HEK293 (cell line): Measurements from ENCODE around the gene RCHY1.

Source experiments
- CTCF ChIP-seq: fragments of 450-650 bp; formaldehyde crosslinking; IDR thresholded peaks from 2 replicates; pipeline ENCODE4 v1.5.1; 2016; ENCODE audit warnings: missing biosample characterization, missing genetic modification characterization
- KLF10 ChIP-seq: fragments of 450-650 bp; IDR thresholded peaks from 2 replicates; pipeline ENCODE4 v1.5.1; 2018; ENCODE audit warnings: missing biosample characterization, mild to moderate bottlenecking, missing genetic modification characterization
- KLF17 ChIP-seq: fragments of 450-650 bp; formaldehyde crosslinking; IDR thresholded peaks from 2 replicates; pipeline ENCODE4 v1.5.1; 2016; ENCODE audit warnings: missing biosample characterization, missing genetic modification characterization
- ZFHX2 ChIP-seq: fragments of 450-650 bp; formaldehyde crosslinking; conservative IDR thresholded peaks from 2 replicates; pipeline ENCODE4 v1.5.1; 2016; ENCODE audit warnings: missing biosample characterization, missing genetic modification characterization
- ZFP3 ChIP-seq: fragments of 450-650 bp; formaldehyde crosslinking; IDR thresholded peaks from 2 replicates; pipeline ENCODE4 v1.5.1; 2016; ENCODE audit warnings: low read depth, missing biosample characterization, missing genetic modification characterization
- ZNF146 ChIP-seq: fragments of 450-650 bp; formaldehyde crosslinking; IDR thresholded peaks from 2 replicates; pipeline ENCODE4 v1.5.1; 2016; ENCODE audit warnings: missing biosample characterization, missing genetic modification characterization
- ZNF221 ChIP-seq: fragments of 450-650 bp; formaldehyde crosslinking; IDR thresholded peaks from 2 replicates; pipeline ENCODE4 v1.5.1; 2017; ENCODE audit warnings: missing biosample characterization, missing genetic modification characterization, borderline replicate concordance
- ZNF274 ChIP-seq, 2 experiments: fragments of 200-500 bp in 1 of 2; fragments of 450-650 bp in 1 of 2; sonication (Bioruptor generic) in 1 of 2; formaldehyde crosslinking in 1 of 2; IDR thresholded peaks; 2 replicates each; pipeline versions ENCODE4 v1.5.1 to v1.6.1; 2014 to 2016; ENCODE audit warnings: borderline replicate concordance in 1 of 2, inconsistent platforms in 1 of 2, low read length in 1 of 2, missing biosample characterization in 1 of 2, missing genetic modification characterization in 1 of 2
- ZNF518A ChIP-seq: fragments of 450-650 bp; formaldehyde crosslinking; conservative IDR thresholded peaks from 2 replicates; pipeline ENCODE4 v1.5.1; 2016; ENCODE audit warnings: low read depth, missing biosample characterization, missing genetic modification characterization
- TF ChIP-seq, protein P1 (sequence below): fragments of 450-650 bp; formaldehyde crosslinking; IDR thresholded peaks from 2 replicates; pipeline ENCODE4 v1.5.1; 2016; ENCODE audit warnings: missing biosample characterization, missing genetic modification characterization, borderline replicate concordance
- TF ChIP-seq, protein P2 (sequence below): fragments of 450-650 bp; formaldehyde crosslinking; IDR thresholded peaks from 2 replicates; pipeline ENCODE4 v1.5.1; 2016; ENCODE audit warnings: missing biosample characterization, missing genetic modification characterization
- TF ChIP-seq, protein P3 (sequence below): fragments of 450-650 bp; formaldehyde crosslinking; IDR thresholded peaks from 2 replicates; pipeline ENCODE4 v1.5.1; 2016; ENCODE audit warnings: missing biosample characterization, missing genetic modification characterization, low read depth

DNA sequence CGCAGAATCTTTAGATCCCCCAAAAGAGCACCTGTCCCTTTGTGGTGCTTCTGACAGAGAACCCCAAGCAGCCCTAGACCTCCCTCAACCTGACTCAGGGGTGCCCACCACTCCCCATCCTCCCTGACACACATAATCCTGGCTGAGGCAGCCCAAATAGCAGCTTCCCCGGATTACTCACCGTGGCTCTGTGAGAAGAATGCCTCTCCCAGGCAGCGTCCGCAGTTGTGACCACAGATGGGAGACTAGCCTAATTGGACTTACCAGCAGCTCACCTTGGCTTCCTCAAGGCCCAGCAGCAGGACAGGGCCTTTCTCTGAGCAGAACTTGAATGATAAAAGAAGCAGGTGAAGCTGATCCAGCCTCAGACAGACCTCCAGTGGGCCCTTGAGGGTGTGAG is 31.3 kb upstream of the RCHY1 start:
- no peak for TF ChIP-seq CTCF (tag by site-specific recombination)
- TF ChIP-seq, protein P1, sequence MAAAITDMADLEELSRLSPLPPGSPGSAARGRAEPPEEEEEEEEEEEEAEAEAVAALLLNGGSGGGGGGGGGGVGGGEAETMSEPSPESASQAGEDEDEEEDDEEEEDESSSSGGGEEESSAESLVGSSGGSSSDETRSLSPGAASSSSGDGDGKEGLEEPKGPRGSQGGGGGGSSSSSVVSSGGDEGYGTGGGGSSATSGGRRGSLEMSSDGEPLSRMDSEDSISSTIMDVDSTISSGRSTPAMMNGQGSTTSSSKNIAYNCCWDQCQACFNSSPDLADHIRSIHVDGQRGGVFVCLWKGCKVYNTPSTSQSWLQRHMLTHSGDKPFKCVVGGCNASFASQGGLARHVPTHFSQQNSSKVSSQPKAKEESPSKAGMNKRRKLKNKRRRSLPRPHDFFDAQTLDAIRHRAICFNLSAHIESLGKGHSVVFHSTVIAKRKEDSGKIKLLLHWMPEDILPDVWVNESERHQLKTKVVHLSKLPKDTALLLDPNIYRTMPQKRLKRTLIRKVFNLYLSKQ (tag by site-specific recombination), result no peak
- no peak for TF ChIP-seq ZNF221 (tag by site-specific recombination)
- no peak for TF ChIP-seq ZFHX2 (tag by site-specific recombination)
- TF ChIP-seq, protein P2, sequence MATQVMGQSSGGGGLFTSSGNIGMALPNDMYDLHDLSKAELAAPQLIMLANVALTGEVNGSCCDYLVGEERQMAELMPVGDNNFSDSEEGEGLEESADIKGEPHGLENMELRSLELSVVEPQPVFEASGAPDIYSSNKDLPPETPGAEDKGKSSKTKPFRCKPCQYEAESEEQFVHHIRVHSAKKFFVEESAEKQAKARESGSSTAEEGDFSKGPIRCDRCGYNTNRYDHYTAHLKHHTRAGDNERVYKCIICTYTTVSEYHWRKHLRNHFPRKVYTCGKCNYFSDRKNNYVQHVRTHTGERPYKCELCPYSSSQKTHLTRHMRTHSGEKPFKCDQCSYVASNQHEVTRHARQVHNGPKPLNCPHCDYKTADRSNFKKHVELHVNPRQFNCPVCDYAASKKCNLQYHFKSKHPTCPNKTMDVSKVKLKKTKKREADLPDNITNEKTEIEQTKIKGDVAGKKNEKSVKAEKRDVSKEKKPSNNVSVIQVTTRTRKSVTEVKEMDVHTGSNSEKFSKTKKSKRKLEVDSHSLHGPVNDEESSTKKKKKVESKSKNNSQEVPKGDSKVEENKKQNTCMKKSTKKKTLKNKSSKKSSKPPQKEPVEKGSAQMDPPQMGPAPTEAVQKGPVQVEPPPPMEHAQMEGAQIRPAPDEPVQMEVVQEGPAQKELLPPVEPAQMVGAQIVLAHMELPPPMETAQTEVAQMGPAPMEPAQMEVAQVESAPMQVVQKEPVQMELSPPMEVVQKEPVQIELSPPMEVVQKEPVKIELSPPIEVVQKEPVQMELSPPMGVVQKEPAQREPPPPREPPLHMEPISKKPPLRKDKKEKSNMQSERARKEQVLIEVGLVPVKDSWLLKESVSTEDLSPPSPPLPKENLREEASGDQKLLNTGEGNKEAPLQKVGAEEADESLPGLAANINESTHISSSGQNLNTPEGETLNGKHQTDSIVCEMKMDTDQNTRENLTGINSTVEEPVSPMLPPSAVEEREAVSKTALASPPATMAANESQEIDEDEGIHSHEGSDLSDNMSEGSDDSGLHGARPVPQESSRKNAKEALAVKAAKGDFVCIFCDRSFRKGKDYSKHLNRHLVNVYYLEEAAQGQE, result no peak
- TF ChIP-seq ZNF274 (IDR thresholded peaks at IDR 0.05; ENCODE audit: low read length), result no peak
- no peak for TF ChIP-seq ZNF274 (tag by site-specific recombination; IDR thresholded peaks at IDR 0.05; ENCODE audit: borderline replicate concordance)
- TF ChIP-seq ZFP3 (tag by site-specific recombination), result no peak
- no peak for TF ChIP-seq KLF17
- TF ChIP-seq, protein P3, sequence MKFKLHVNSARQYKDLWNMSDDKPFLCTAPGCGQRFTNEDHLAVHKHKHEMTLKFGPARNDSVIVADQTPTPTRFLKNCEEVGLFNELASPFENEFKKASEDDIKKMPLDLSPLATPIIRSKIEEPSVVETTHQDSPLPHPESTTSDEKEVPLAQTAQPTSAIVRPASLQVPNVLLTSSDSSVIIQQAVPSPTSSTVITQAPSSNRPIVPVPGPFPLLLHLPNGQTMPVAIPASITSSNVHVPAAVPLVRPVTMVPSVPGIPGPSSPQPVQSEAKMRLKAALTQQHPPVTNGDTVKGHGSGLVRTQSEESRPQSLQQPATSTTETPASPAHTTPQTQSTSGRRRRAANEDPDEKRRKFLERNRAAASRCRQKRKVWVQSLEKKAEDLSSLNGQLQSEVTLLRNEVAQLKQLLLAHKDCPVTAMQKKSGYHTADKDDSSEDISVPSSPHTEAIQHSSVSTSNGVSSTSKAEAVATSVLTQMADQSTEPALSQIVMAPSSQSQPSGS, result no peak
- no peak for TF ChIP-seq KLF10 (tag by site-specific recombination)
- TF ChIP-seq ZNF146 (tag by site-specific recombination), result no peak
- TF ChIP-seq ZNF518A (tag by site-specific recombination), result no peak
